ENCODE measurements around the gene RASSF7.
A peak's percentile ranks its signal among the peaks of the same experiment; 100 is the strongest.

RASSF7 gene

DNA sequence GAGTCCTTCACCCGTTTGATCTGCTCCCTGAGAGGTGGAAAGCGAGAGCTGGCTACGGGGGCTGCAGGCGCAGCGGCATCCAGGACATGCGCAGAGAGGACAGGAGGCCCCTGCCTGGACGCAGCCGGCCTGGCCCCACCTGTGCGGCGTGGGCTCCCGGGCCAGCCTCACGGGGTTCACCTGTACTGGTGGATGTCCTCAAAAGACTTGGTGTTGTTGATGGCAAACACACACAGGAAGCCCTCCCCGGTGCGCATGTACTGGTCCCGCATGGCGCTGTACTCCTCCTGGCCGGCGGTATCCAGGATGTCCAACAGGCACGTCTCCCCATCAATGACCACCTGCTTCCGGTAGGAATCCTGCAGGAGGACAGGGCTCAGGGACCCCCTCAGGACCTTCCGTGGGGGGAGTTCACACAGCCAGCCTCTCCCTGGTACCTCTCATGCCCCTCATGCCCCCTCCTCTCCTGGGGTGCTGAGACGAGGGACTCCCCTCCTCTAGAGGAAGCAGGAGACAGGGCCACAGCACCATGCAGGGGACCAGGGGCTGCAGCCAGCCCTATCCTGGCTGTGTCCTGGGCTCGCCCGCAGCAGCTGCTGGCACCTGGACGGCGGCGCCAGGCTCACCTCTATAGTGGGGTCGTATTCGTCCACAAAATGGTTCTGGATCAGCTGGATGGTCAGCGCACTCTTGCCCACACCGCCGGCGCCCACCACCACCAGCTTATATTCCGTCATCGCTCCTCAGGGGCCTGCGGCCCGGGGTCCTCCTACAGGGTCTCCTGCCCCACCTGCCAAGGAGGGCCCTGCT, 27.0 kb upstream of the RASSF7 start:
- no peak for DNase-seq

GRCh38 chr11:534396-535209, 26.2 kb upstream of the RASSF7 start:
- DNase-seq: peak; percentile 48

GRCh38 chr11:535210-535518, 25.6 kb upstream of the RASSF7 start:
- DNase-seq: no peak

GRCh38 chr11:535519-536454, 25.0 kb upstream of the RASSF7 start, which contains the start of gene HRAS:
Gene HRAS (minus strand): TSS chr11:535576.
- peak; percentile 72 for DNase-seq

- DNase-seq: peak; percentile 74
These were observed 23.7 kb upstream of the RASSF7 start, which contains the start of gene LRRC56 for GRCh38 chr11:536841-537621. Gene LRRC56 (plus strand): TSS chr11:537527. CDS start chr11:540685, 3,158 bp downstream.

GRCh38 chr11:537622-538430, 22.9 kb upstream of the RASSF7 start:
- DNase-seq: no peak

DNA sequence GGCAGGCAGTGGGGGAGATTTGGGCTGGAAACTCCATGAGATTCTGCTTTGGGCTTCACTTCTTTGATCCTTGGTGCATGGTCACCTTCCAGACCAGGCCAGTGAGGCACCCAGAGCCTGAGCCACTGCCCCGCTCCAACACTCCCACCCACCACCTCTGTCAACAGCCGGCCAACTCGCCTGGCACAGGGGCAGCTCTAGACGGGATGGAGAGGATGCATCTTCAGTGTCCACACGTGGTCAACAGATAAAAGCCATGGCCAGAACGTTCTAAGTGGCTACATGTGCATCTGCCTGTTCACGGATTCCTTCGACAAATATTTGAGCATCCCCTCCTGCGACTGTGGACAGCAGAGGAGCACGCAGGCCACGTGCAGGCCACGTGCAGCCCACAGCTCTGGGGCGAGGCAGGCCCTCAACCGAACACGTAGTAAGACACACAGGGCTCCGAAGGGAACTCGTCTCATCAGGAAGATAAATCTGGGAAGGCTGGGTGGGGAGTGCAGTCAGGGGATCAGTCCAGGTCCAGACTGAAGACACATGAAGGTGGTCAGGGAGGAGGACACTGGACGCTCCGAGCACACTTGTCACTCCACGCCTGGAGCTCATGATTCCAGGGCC, 22.2 kb upstream of the RASSF7 start:
- no peak for DNase-seq

GRCh38 chr11:539971-540481, 20.7 kb upstream of the RASSF7 start:
- DNase-seq: no peak

DNA sequence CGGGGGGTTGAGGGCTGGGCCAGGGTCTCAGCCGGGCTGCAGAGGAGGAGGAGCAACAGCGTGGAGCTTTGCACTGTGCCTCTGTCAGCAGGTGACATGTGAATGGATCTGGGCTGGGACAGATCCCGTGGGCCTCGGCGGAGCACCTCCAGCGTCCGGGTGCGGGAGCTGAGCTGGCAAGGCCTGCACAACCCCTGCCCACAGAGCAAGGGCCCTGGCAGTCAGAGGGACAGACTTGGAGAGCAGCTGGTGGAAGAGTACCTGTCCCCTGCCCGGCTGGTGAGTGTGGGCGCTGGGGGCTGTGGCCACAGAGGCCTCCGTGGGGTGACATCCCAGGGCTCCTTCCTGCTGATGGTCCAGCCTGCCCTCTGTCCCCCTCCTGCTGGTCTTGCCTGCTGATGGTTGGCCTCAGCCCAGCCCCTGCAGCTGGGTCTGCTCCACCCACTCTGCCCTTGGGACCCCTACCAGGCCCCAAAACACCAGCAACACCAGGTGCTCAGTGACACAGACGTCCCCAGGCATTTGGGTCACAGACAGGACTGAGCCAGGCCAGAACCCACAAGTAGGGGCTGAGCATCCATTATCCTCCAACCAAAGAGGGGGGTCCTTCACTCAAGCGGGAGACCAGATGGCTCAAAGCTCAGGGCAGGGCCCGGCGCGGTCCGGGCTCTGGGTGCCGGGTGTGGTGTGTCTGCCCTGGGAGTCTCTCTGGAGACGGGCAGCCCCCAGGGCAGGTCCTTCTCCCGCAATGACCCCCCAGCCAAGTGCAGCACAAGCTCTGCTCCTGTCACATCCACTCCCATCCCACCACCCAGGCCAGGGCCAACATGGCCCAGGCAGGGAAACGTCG, 20.0 kb upstream of the RASSF7 start:
- no peak for DNase-seq

DNA sequence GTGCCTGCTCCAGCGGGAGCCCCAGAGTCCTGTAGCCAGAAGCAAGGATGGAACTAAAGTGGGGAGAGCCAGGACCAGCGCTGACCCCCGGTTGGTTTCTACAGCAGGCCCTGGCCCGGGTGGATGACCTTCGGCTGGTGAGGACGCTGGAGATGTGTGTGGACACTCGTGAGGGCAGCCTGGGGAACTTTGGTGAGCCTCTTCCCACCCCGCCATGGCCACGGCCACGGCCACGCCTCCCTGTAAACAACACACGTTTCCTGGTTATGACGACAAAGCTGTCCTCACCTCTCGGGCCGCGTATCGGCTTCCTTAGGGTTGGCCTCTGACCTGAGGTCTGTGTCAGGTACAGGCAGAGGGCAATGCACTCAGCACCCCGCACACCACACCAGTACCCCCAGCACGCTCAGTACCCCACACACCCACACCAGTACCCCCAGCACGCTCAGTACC, 19.3 kb upstream of the RASSF7 start:
- no peak for DNase-seq

DNA sequence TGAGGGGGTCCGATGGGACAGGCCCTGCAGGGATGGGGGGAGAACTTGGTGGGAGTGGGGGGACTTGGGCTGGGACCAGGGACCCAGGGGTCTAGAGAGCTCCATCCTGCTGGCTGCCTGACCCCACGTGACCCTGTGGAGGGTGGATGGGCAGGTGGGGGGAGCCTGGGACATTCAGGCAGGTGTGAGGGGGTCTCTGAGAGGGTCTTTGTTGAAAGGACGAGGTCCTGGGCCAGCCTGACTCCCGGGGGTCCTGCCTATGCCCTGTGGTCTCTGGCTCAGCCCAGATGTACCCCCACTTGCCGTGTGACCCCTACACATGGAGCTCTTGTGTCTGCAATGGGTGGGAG, 16.0 kb upstream of the RASSF7 start:
- DNase-seq: no peak

- no peak for DNase-seq
These were observed 15.6 kb upstream of the RASSF7 start for GRCh38 chr11:545171-545570.

- DNase-seq: no peak
These were observed 11.8 kb upstream of the RASSF7 start for GRCh38 chr11:548700-549603.

DNA sequence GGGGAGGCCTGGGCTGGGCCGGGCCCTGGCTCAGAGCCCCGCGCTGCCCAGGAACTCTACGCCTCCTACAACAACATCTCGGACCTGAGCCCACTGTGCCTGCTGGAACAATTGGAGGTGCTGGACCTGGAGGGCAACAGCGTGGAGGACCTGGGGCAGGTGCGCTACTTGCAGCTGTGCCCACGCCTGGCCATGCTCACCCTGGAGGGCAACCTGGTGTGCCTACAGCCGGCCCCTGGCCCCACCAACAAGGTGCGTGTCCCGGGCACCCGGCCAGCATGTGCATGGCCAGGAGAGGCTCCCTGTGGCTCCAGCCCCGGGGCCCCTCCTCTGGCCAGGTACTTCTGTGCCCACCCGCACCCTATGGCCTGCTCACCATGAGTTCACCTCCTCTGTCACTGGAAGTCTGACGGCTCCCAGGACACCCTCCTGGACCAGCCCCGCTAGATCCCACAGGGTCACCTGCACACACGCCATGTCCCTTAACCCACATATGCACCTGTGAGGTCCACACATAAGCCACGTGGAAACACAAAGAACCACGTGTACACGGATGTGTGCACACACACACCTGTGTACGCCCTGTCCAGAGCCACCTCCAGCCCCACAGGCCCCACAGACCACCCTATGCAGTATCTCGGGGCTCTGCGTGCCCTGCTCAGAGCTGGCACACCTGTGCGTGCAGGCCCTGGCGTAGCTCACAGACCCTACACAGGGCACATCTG, 10.6 kb upstream of the RASSF7 start:
- no peak for DNase-seq

GRCh38 chr11:550746-551085, 10.1 kb upstream of the RASSF7 start:
- no peak for DNase-seq

DNA sequence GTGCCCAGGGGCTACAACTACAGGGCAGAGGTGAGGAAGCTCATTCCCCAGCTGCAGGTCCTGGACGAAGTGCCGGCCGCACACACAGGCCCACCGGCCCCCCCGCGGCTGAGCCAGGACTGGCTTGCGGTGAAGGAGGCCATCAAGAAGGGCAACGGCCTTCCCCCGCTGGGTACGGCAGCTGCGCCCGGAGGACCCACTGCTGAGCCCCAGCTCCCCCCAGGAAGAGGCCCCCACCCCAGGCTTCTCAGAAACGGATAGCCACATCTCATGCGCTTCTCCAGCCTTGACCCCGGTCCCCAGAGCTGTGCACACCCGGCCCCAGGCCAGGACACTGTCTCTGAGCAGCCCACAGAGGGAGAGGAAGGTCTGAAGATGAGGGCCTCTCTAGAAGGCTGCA, 9.6 kb upstream of the RASSF7 start:
- no peak for DNase-seq

DNA sequence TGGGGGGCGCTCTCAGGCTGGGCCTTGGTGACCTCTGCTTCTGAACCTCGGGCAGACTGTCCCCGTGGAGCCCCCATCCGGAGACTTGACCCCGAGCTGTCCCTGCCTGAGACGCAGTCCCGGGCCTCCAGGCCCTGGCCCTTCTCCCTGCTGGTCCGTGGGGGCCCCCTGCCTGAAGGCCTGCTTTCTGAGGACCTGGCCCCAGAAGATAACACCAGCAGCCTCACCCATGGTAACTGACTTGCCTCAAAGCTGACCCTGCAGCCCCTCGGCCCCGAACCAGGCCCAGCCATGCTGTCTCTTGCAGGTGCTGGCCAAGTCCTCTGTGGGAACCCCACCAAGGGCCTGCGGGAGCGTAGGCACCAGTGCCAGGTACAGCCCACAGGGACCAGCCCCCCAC, 9.2 kb upstream of the RASSF7 start:
- DNase-seq: no peak

Data from NCI-H510A (cell line).